Measurements from ENCODE around the gene PRAMEF10.

DNA sequence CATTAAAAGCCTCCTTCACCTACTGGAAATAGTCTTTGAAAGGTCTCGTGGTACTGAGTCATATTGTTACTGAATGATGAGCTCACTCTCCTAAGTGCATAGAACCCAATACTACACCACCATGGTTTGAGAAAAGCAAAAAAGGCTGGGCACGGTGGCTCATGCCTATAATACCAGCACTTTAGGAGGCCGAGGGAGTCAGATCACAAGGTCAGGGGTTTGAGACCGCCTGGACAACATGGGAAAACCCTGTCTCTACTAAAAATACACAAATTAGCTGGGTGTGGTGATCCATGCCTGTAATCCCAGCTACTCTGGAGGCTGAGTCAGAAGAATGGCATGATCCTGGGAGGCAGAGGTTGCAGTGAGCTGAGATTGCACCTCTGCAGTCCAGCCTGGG, 46.3 kb downstream of the PRAMEF10 start:
- TF ChIP-seq REST (IDR thresholded peaks at IDR 0.05; ENCODE audit: low read depth, low read length) (no peak), EZH2 (IDR thresholded peaks at IDR 0.05; ENCODE audit: borderline replicate concordance, control insufficient read depth, low read depth, low read length) (no peak), EP300 (IDR thresholded peaks at IDR 0.05; ENCODE audit: borderline replicate concordance in 1 of 2, control insufficient read depth in 1 of 2, low read depth in 2 of 2, low read length in 2 of 2) (no peak), IKZF1 (conservative IDR thresholded peaks at IDR 0.05) (no peak), YBX1 (IDR thresholded peaks at IDR 0.05) (no peak), ZNF217 (IDR thresholded peaks at IDR 0.05) (no peak), CEBPB (IDR thresholded peaks at IDR 0.05; ENCODE audit: borderline replicate concordance in 1 of 2, low read depth in 2 of 2, low read length in 2 of 2) (no peak), RAD21 (IDR thresholded peaks at IDR 0.05; ENCODE audit: insufficient read depth, low read depth, low read length) (no peak)
- TF ChIP-seq, protein P1, sequence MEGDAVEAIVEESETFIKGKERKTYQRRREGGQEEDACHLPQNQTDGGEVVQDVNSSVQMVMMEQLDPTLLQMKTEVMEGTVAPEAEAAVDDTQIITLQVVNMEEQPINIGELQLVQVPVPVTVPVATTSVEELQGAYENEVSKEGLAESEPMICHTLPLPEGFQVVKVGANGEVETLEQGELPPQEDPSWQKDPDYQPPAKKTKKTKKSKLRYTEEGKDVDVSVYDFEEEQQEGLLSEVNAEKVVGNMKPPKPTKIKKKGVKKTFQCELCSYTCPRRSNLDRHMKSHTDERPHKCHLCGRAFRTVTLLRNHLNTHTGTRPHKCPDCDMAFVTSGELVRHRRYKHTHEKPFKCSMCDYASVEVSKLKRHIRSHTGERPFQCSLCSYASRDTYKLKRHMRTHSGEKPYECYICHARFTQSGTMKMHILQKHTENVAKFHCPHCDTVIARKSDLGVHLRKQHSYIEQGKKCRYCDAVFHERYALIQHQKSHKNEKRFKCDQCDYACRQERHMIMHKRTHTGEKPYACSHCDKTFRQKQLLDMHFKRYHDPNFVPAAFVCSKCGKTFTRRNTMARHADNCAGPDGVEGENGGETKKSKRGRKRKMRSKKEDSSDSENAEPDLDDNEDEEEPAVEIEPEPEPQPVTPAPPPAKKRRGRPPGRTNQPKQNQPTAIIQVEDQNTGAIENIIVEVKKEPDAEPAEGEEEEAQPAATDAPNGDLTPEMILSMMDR (IDR thresholded peaks at IDR 0.05 in 2 of 3, conservative IDR thresholded peaks at IDR 0.05 in 1 of 3; ENCODE audit: control insufficient read depth in 2 of 3, extremely low read depth in 1 of 3, insufficient read depth in 1 of 3, low read depth in 3 of 3, low read length in 3 of 3): no peak
- TF ChIP-seq, protein P2, sequence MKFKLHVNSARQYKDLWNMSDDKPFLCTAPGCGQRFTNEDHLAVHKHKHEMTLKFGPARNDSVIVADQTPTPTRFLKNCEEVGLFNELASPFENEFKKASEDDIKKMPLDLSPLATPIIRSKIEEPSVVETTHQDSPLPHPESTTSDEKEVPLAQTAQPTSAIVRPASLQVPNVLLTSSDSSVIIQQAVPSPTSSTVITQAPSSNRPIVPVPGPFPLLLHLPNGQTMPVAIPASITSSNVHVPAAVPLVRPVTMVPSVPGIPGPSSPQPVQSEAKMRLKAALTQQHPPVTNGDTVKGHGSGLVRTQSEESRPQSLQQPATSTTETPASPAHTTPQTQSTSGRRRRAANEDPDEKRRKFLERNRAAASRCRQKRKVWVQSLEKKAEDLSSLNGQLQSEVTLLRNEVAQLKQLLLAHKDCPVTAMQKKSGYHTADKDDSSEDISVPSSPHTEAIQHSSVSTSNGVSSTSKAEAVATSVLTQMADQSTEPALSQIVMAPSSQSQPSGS (IDR thresholded peaks at IDR 0.05; ENCODE audit: low read length): no peak
- TF ChIP-seq, protein P3, sequence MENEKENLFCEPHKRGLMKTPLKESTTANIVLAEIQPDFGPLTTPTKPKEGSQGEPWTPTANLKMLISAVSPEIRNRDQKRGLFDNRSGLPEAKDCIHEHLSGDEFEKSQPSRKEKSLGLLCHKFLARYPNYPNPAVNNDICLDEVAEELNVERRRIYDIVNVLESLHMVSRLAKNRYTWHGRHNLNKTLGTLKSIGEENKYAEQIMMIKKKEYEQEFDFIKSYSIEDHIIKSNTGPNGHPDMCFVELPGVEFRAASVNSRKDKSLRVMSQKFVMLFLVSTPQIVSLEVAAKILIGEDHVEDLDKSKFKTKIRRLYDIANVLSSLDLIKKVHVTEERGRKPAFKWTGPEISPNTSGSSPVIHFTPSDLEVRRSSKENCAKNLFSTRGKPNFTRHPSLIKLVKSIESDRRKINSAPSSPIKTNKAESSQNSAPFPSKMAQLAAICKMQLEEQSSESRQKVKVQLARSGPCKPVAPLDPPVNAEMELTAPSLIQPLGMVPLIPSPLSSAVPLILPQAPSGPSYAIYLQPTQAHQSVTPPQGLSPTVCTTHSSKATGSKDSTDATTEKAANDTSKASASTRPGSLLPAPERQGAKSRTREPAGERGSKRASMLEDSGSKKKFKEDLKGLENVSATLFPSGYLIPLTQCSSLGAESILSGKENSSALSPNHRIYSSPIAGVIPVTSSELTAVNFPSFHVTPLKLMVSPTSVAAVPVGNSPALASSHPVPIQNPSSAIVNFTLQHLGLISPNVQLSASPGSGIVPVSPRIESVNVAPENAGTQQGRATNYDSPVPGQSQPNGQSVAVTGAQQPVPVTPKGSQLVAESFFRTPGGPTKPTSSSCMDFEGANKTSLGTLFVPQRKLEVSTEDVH (IDR thresholded peaks at IDR 0.05; ENCODE audit: low read depth, partially characterized antibody): no peak
- TF ChIP-seq, protein P4, sequence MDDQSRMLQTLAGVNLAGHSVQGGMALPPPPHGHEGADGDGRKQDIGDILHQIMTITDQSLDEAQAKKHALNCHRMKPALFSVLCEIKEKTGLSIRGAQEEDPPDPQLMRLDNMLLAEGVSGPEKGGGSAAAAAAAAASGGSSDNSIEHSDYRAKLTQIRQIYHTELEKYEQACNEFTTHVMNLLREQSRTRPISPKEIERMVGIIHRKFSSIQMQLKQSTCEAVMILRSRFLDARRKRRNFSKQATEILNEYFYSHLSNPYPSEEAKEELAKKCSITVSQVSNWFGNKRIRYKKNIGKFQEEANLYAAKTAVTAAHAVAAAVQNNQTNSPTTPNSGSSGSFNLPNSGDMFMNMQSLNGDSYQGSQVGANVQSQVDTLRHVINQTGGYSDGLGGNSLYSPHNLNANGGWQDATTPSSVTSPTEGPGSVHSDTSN (IDR thresholded peaks at IDR 0.05; ENCODE audit: insufficient replicate concordance, low read depth, low read length): no peak

All from GM12878 (cell line).